ENCODE results near the gene FCRL1. TPM values are rescaled to one million over a fixed set of nuclear protein-coding genes. Genes with fewer than 3 reads are reported as not detected.

FCRL1 gene
- polyA plus RNA-seq, 1 experiment: not detected

DNA sequence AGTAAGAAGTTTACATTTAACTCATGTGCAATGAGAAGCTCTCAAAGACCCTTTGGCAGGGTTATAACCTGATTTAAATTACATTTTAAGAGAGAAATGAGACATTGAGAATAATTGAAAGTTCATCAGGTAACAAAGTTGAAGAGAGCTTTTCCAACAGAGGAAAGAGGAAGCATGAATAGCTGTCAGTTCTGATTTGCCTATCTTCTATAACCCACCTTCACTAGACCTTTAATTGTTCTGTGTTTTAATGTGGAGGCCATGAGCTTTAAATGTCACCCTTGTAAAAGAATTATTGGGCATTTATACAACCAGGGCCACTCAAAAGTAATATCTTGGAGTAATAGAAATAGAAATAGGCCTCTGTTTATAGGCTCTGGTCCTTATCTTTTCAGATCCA is 9.3 kb upstream of the FCRL1 start:
- POLR2A ChIA-PET: no interaction called here
- H3K36me3 ChIP-seq (ENCODE audit: control insufficient read depth, insufficient read depth, low read length): no peaks in the 10 kb centered on the region
- DNase-seq (ENCODE audit: low read depth): no peak
- no peaks in the 10 kb centered on the region for H3K27me3 ChIP-seq (ENCODE audit: control insufficient read depth, insufficient read depth, low read length)
- no peak for TF ChIP-seq CTCF (IDR thresholded peaks at IDR 0.05; ENCODE audit: insufficient read depth, low read depth, low read length)
- CTCF ChIA-PET: interaction anchor here (0.8 kb wide), 1 partner anchor 8 kb away, joined by 3 read pairs; no protein-coding TSS in a partner anchor
- no peak overlapping the region for H3K4me3 ChIP-seq (ENCODE audit: low read depth, low read length)

GRCh38 chr1:157820299-157820698 is 379 bp upstream of the FCRL1 start:
- Histone ChIP-seq H3K4me3 (ENCODE audit: low read depth, low read length) (no peak overlapping the region), H3K27me3 (ENCODE audit: control insufficient read depth, insufficient read depth, low read length) (no peaks in the 10 kb centered on the region), H3K36me3 (ENCODE audit: control insufficient read depth, insufficient read depth, low read length) (no peaks in the 10 kb centered on the region)
- no peak for TF ChIP-seq CTCF (IDR thresholded peaks at IDR 0.05; ENCODE audit: insufficient read depth, low read depth, low read length)
- CTCF ChIA-PET: no interaction called here
- no peak for DNase-seq (ENCODE audit: low read depth)
- POLR2A ChIA-PET: no interaction called here

GRCh38 chr1:157819215-157819614 is 705 bp downstream of the FCRL1 start:
- TF ChIP-seq CTCF (IDR thresholded peaks at IDR 0.05; ENCODE audit: insufficient read depth, low read depth, low read length): no peak
- CTCF ChIA-PET: no interaction called here
- Histone ChIP-seq H3K4me3 (ENCODE audit: low read depth, low read length) (no peak overlapping the region), H3K27me3 (ENCODE audit: control insufficient read depth, insufficient read depth, low read length) (no peaks in the 10 kb centered on the region), H3K36me3 (ENCODE audit: control insufficient read depth, insufficient read depth, low read length) (no peaks in the 10 kb centered on the region)
- POLR2A ChIA-PET: no interaction called here
- DNase-seq (ENCODE audit: low read depth): no peak

- H3K36me3 ChIP-seq (ENCODE audit: control insufficient read depth, insufficient read depth, low read length): no peaks in the 10 kb centered on the region
- no peak for DNase-seq (ENCODE audit: low read depth)
- no peaks in the 10 kb centered on the region for H3K27me3 ChIP-seq (ENCODE audit: control insufficient read depth, insufficient read depth, low read length)
- CTCF ChIA-PET: interaction anchor here (0.6 kb wide), 1 partner anchor 163 kb away, joined by 3 read pairs; no protein-coding TSS in a partner anchor
- POLR2A ChIA-PET: no interaction called here
- TF ChIP-seq CTCF (IDR thresholded peaks at IDR 0.05; ENCODE audit: insufficient read depth, low read depth, low read length): no peak
- H3K4me3 ChIP-seq (ENCODE audit: low read depth, low read length): no peak overlapping the region
These were observed 6.7 kb downstream of the FCRL1 start for GRCh38 chr1:157813269-157813668.

DNA sequence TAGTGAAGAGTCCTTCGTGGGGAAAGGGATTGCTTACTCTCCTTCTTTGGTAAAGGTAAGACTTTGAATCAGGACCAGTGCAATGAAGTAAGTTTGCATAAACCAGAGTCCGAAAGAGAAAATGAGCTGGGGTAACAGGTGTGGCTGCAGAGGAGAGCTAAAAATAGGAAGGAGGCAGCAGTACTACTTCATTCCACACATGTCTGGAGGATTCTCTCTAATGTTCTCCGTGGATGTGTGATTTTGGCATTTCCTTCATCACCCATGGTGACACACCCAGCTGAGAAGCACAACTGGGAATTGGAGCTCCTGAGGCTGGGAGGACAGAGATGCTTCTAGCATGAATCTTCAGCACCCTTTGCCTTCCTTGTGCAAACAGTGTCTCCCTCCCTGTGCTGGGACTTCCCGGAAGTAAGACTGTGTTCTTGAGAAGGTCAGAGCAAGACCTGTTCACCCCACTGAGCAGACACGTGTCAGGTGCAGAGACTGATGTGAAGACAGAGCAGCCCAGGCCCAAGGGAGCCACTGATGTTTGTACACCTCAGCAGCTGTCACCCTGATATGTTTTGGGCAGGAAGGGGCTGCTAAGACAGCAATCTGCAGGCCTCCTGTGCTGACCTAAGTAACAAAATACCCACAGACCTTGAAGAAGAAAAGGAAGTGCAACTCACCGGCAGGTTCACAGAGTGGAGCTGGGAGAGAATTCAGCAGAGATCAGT is 13.3 kb downstream of the FCRL1 start:
- H3K27me3 ChIP-seq (ENCODE audit: control insufficient read depth, insufficient read depth, low read length): no peaks in the 10 kb centered on the region; the same call in 1 of the 2 replicates
- no peaks in the 10 kb centered on the region for H3K36me3 ChIP-seq (ENCODE audit: control insufficient read depth, insufficient read depth, low read length)
- CTCF ChIA-PET: no interaction called here
- H3K4me3 ChIP-seq (ENCODE audit: low read depth, low read length): no peak overlapping the region
- no peak for DNase-seq (ENCODE audit: low read depth)
- POLR2A ChIA-PET: no interaction called here
- no peak for TF ChIP-seq CTCF (IDR thresholded peaks at IDR 0.05; ENCODE audit: insufficient read depth, low read depth, low read length)
